Vagina (tissue), 2 donors: Measurements from ENCODE around the gene MMP24. TPM values are rescaled to one million over a fixed set of nuclear protein-coding genes. Genes with fewer than 3 reads are reported as not detected.

Experiments
- DNase-seq, 2 donors: peaks; one replicate each; pipeline ENCODE4 v3.0.0-alpha.2; 2017; ENCODE audit errors: extremely low spot score in 2 of 2
- H3K27ac ChIP-seq: fragments of 200-600 bp; sonication (generic); one replicate; pipeline ENCODE4 v1.5.1; 2019
- H3K27me3 ChIP-seq: fragments of 200-600 bp; sonication (generic); one replicate; pipeline ENCODE4 v1.5.1; 2019
- H3K36me3 ChIP-seq, 2 donors: fragments of 200-600 bp; sonication (generic); one replicate each; pipeline ENCODE4 v1.5.1; 2017 to 2019
- H3K4me1 ChIP-seq: fragments of 200-600 bp; sonication (generic); one replicate; pipeline ENCODE4 v1.5.1; 2019
- H3K4me3 ChIP-seq, 2 donors: fragments of 200-600 bp; sonication (generic); 1 replicate in 1 of 2; 2 replicates in 1 of 2; pipeline ENCODE4 v1.5.1; 2016 to 2019
- H3K9me3 ChIP-seq: fragments of 200-600 bp; sonication (generic); one replicate; pipeline ENCODE4 v1.5.1; 2019
- POLR2A ChIP-seq, 2 donors: fragments of 450-650 bp; IDR thresholded peaks; one replicate each; pipeline ENCODE4 v1.6.1; 2017; ENCODE audit warnings: antibody characterized with exemption in 2 of 2, mild to moderate bottlenecking in 2 of 2, moderate library complexity in 2 of 2
- POLR2AphosphoS5 ChIP-seq, 2 donors: sonication (generic); formaldehyde crosslinking; IDR thresholded peaks; one replicate each; pipeline ENCODE4 v1.9.0; 2017; ENCODE audit warnings: antibody characterized with exemption in 2 of 2, mild to moderate bottlenecking in 2 of 2, low read depth in 1 of 2; ENCODE audit not compliant: insufficient read depth in 1 of 2
- intact Hi-C: fragments of 100-400 bp; cut with DNase I; formaldehyde crosslinking; loops from one replicate; pipeline ENCODE4 v1.15.1; 2023
- total RNA-seq: library from RNA; depleted of rRNA; stranded (reverse); fragments of >200 nt; gene quantifications from one replicate; pipeline ENCODE4 v1.2.3, GENCODE V29; 2016
- TF ChIP-seq, protein P1 (sequence below), 3 experiments: fragments of 450-650 bp in 2 of 3; fragments of 200-600 bp in 1 of 3; sonication (generic) in 1 of 3; IDR thresholded peaks; one replicate each; pipeline ENCODE4 v1.5.1; 2017 to 2019; ENCODE audit warnings: antibody characterized with exemption in 3 of 3, mild to moderate bottlenecking in 2 of 3, moderate library complexity in 2 of 3

The MMP24 gene
- total RNA-seq, 1 donor from 2014 or later = 0.98 TPM

- H3K27ac ChIP-seq = no peak overlapping the region
- no peak for DNase-seq
- intact Hi-C loops = no loop called here
Measured at GRCh38 chr20:35295674-35296073, 69.2 kb downstream of the MMP24 start.

GRCh38 chr20:35296101-35296554, 69.6 kb downstream of the MMP24 start:
- Histone ChIP-seq H3K4me1 (peaks cover 6% of the 10 kb centered on the region), H3K27ac (no peak overlapping the region), H3K9me3 (no peaks in the 10 kb centered on the region), H3K27me3 (no peaks in the 10 kb centered on the region), H3K4me3 (no peak overlapping the region), H3K36me3 (no peaks in the 10 kb centered on the region)
- no peak for TF ChIP-seq POLR2A (IDR thresholded peaks at IDR 0.05)
- TF ChIP-seq, protein P1, sequence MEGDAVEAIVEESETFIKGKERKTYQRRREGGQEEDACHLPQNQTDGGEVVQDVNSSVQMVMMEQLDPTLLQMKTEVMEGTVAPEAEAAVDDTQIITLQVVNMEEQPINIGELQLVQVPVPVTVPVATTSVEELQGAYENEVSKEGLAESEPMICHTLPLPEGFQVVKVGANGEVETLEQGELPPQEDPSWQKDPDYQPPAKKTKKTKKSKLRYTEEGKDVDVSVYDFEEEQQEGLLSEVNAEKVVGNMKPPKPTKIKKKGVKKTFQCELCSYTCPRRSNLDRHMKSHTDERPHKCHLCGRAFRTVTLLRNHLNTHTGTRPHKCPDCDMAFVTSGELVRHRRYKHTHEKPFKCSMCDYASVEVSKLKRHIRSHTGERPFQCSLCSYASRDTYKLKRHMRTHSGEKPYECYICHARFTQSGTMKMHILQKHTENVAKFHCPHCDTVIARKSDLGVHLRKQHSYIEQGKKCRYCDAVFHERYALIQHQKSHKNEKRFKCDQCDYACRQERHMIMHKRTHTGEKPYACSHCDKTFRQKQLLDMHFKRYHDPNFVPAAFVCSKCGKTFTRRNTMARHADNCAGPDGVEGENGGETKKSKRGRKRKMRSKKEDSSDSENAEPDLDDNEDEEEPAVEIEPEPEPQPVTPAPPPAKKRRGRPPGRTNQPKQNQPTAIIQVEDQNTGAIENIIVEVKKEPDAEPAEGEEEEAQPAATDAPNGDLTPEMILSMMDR (IDR thresholded peaks at IDR 0.05) = no peak
- TF ChIP-seq POLR2AphosphoS5 (IDR thresholded peaks at IDR 0.05; ENCODE audit: insufficient read depth in 1 of 2, low read depth in 1 of 2) = no peak
- no peak for DNase-seq
- intact Hi-C loops = no loop called here

More at GRCh38 chr20:35295674-35296073, 69.2 kb downstream of the MMP24 start:
- H3K4me1 ChIP-seq = peaks cover 6% of the 10 kb centered on the region
- H3K9me3 ChIP-seq = no peaks in the 10 kb centered on the region
- no peak for TF ChIP-seq POLR2AphosphoS5 (IDR thresholded peaks at IDR 0.05; ENCODE audit: insufficient read depth in 1 of 2, low read depth in 1 of 2)
- no peak for TF ChIP-seq POLR2A (IDR thresholded peaks at IDR 0.05)
- TF ChIP-seq, protein P1 (IDR thresholded peaks at IDR 0.05) = no peak
- no peaks in the 10 kb centered on the region for H3K36me3 ChIP-seq
- H3K4me3 ChIP-seq = no peak overlapping the region
- H3K27me3 ChIP-seq = no peaks in the 10 kb centered on the region

- Histone ChIP-seq H3K27me3 (no peaks in the 10 kb centered on the region), H3K4me1 (peaks cover 6% of the 10 kb centered on the region), H3K36me3 (no peaks in the 10 kb centered on the region), H3K27ac (no peak overlapping the region), H3K9me3 (no peaks in the 10 kb centered on the region), H3K4me3 (no peak overlapping the region)
- intact Hi-C loops = no loop called here
- TF ChIP-seq POLR2A (IDR thresholded peaks at IDR 0.05) = no peak
- TF ChIP-seq, protein P1 (IDR thresholded peaks at IDR 0.05) = no peak
- TF ChIP-seq POLR2AphosphoS5 (IDR thresholded peaks at IDR 0.05; ENCODE audit: insufficient read depth in 1 of 2, low read depth in 1 of 2) = no peak
- DNase-seq = no peak
Measured at GRCh38 chr20:35297155-35297554, 70.7 kb downstream of the MMP24 start.

GRCh38 chr20:35297740-35298139, 71.2 kb downstream of the MMP24 start:
- Histone ChIP-seq H3K4me1 (peaks cover 3% of the 10 kb centered on the region), H3K4me3 (no peak overlapping the region), H3K9me3 (no peaks in the 10 kb centered on the region), H3K36me3 (no peaks in the 10 kb centered on the region), H3K27me3 (no peaks in the 10 kb centered on the region), H3K27ac (no peak overlapping the region)
- no peak for DNase-seq
- intact Hi-C loops = no loop called here
- TF ChIP-seq, protein P1 (IDR thresholded peaks at IDR 0.05) = no peak
- no peak for TF ChIP-seq POLR2A (IDR thresholded peaks at IDR 0.05)
- TF ChIP-seq POLR2AphosphoS5 (IDR thresholded peaks at IDR 0.05; ENCODE audit: insufficient read depth in 1 of 2, low read depth in 1 of 2) = no peak

DNA sequence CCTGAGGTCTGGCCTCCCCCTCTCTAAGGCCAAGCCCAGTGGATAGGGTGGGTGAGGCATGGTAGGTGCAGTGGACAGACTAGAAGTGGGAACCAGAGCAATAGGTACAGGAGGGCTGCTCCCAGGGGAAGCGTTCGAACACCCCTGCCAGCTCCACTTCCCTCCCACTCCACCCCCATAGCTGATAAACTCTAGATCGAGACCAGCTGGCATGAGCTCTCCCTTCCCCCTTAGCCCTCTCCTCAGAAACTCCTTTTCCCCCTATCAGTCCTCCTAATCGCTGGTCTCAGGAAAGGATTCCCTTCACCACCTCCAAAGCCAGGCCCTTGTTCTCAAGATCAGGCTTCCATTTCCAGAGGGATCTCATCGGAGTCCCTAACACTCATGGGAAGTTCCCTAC, 71.8 kb downstream of the MMP24 start:
- Histone ChIP-seq H3K36me3 (no peaks in the 10 kb centered on the region), H3K9me3 (no peaks in the 10 kb centered on the region), H3K27me3 (no peaks in the 10 kb centered on the region), H3K4me1 (no peaks in the 10 kb centered on the region), H3K27ac (no peak overlapping the region), H3K4me3 (no peak overlapping the region)
- intact Hi-C loops = no loop called here
- TF ChIP-seq POLR2A (IDR thresholded peaks at IDR 0.05) (no peak), POLR2AphosphoS5 (IDR thresholded peaks at IDR 0.05; ENCODE audit: insufficient read depth in 1 of 2, low read depth in 1 of 2) (no peak)
- TF ChIP-seq, protein P1 (IDR thresholded peaks at IDR 0.05) = no peak
- no peak for DNase-seq
